Measurements from ENCODE around the gene DCST2.

The DCST2 gene

DNA sequence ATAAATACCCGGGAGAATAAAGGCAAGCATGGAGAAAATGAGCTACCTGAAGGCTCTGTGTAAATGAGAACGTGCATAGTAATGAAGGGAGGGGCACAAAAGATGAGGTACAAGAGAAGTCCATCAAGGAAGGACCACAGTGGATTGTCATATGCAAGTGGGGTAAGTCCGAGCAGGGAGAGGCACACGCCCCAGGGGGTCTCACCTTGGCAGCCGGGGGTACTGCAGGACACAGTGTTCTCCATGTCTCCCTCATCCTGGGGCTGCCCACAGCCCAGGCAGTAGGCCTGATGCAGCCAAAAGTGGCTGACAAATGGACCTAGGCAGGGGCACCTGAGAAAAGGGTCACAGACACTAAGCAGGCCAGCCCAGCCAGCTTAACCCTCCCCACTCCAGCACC, 10.0 kb downstream of the DCST2 start:
- DNase-seq = no peak

DNA sequence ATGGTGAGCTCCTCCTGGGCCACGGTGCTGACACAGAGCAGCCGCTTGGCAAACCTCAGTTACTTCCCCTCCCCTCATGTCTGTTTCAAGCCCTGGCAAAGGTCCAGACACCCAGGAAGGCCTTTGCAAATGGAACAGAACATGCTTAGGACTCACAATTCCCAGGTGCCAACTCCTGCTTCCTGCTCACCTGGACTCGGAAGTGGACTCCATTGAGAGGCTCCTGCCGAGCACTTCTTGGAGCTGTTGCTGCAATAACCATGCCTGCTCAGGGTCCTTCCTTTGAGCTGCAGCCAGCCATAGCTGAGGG, 10.7 kb downstream of the DCST2 start:
- no peak for DNase-seq

DNA sequence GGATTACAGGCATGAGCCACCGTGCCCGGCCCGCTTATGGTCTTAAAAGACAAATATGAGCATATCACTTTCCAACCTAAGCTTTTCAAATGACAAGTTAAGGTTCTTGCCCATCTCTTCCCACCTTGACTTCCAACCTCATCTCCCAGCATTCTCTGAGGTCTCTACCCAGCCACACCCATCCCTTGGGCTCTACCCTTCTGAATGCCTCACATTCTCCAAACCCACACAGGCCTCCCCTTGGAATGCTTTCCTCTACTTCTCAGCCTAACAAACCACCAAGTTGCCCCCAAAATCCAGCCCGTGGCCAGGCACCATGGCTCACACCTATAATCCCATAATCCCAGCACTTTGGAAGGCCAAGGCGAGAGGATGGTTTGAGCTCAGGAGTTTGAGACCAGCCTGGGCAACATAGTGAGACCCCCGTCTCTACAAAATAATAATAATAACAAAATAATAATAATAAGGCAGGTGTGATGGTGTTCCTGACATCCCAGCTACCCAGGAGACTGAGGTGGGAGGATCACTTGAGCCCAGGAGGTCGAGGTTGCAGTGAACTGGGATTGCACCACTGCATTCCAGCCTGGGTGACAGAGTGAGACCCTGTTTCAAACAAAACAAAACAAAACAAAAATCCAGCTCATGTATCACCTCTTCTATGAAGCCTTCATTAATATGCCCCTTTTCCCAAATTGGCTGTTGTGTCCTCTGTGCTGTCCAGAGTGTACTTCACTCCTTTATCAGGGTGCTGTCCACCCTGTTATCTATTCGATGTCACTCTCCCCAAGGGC, 11.2 kb downstream of the DCST2 start:
- DNase-seq = no peak

DNA sequence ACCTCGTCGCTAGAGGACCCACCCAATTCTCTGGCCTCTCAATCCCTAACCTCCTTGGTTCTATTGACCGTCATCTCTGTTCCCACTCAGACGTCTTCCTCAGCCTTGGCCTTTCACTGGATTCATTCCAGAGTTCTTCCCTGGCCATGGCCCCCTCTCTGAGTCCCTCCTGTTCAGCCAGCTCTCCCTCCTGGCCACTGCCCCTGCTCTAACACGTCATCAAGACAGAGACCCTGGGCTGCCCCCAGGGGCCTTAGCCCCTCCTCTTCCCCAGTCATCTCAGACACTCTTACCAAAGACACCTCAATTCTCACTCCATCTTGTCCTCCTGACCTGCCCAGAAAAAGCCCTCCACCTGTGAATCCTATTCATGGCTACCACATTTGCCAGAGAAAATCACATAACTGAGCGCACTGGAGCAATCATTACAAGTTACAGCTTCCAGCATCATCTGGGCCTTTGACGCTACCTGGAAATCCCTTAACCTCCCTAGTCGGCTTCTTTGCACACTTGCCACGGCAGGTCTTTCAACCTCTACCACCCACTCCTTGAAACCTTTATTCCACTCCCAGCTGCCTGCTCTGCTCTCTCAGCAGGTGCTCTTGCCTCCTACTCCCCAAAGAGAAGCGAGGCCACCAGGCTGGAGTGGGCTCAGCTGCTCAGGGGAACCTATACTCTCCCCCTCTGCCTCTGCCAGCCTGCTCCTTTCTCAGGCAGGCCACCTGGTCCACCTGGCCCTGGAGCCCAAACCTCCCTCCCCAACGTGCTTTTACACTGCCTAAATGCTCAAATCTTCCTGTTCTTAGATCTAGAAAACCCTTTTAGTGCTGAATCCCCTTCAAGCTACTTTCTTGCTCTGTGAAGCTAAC, 14.0 kb downstream of the DCST2 start:
- no peak for DNase-seq

DNA sequence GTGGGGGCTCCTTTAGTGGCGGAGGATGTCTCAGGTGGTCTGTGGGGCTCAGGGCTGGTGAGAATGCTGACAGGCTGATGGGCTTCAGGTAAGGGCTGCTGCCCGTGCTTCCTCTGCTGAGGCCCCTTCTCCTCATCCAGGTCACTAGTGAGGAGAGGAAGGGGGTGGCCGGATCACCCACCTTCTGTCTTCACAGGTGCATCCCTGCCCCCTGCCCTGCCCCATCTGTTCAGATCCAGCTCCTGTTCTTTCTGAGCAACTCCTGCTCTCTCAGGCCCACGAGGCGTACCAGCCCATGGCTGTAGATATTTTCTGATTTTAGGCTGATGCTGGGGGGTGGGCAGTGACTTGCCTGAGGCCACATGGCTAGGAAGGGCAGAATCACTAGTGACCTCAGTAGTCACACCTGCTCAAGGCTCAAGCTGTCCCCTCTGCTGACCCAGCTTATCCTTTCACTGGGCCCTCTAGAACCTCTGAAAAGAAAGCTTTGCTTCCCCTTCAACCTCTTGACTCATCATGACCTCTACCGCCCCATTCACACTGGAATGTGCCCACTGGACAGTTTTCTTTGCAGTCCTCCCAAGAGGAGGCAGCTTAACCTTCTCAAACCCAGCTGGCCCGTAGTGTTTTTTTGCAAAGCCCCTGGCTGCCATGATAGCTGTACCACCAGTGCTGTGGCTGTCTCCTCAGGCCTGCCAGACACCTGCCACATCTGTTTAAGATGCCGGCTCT, 14.8 kb downstream of the DCST2 start:
- DNase-seq = no peak

DNA sequence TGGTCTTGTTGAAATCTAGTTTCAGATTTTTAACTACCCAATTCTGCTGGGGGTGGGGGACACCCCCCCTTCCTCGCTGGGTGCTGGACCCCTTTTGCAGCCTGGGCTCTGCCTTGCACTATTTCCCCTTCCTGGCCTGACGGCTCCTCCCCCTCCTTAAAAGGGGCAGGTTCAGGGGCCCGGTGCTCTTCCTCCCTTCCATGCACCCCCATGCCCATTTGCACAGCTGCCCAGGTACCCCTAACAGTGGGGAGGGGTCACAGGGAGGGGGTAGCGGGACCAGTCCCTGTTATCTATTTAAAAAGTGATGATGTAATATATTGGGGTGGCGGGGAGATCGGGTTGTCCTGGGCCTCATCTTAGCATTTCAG, 15.7 kb downstream of the DCST2 start:
- no peak for DNase-seq

DNA sequence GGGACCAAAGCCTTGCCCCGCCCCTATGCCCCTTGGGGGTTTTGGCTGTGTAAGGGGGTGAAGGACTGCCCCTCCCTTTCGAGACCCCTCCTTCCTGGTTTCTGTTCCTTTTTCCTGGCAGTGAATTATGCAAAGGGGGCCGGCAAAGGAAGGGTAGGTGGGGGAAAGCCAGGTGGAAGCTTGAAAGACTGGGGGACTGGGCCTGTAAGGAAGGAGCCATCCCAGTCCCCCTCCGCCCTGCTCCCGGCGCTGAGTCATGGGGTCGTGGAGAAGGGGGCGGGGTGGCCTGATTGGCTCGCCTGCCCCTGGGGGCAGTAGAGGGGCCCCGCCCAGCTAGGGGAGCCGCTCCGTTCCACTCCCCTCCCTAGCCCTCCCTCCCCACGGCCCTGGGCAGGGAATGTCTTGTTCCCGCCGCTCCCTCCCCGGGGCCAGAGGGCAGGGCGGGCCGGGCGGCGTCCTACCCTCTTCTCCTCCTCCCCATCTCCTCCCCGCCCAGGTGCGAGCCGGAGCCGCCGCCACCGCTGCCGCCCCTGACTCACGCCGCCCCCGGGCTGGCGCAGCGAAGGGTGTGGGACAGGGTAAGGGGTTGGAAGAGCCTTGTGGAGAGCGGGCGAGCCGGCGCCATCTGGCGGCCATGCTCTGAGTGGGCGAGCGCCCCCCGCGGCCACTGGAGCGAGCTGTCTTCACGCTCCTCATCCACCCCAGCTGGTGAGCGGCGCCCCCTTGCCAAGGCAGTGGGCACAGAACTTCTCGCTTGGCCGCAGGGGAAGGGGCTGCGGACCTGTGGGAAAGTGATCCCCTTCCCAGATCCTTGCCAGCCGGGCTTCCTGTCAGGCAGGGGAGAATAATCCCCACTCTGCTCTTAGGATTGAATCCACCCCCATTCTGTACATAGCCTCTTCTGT, 16.3 kb downstream of the DCST2 start:
- peak; percentile 96 for DNase-seq

DNA sequence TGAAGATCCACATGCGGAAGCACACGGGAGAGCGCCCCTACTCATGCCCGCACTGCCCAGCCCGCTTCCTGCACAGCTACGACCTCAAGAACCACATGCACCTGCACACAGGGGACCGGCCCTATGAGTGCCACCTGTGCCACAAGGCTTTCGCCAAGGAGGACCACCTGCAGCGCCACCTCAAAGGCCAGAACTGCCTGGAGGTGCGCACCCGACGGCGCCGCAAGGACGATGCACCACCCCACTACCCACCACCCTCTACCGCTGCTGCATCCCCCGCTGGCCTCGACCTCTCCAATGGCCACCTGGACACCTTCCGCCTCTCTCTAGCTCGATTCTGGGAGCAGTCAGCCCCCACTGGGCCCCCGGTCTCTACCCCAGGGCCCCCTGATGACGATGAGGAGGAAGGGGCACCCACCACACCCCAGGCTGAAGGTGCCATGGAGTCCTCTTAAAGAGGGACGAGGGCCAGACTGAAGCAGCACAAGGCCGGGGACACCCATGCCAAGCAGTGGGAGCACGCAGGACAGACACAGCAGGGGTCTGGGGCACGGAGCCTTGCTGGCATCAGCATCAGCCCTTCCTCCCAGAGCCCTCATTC, 17.2 kb downstream of the DCST2 start:
- no peak for DNase-seq

DNA sequence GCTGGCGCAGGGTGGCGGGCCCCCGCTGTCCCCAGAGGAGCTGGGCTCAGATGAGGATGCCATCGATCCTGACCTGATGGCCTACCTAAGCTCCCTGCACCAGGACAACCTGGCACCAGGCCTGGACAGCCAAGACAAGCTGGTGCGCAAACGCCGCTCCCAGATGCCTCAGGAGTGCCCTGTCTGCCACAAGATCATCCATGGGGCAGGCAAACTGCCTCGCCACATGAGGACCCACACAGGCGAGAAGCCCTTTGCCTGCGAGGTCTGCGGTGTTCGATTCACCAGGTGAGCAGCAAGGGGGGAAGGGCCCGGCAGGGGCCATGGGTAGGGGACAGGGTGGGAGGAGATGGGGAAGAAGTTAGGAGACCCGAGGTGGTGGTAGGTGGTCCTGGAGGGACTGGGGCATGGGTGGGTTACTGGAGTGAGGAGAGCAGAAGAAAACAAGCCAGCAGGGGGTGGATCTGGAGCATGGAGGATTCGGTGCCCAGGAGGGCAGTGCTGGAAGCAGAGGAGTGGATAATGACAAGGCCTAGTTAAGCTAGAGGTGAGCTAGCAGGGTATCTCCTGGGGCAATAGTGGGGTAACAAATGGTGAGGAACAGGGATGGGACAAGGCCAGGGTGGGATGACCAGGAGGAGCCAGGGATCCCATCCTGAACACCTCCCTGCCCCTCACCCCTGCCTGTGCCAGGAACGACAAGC, 17.9 kb downstream of the DCST2 start:
- no peak for DNase-seq

DNA sequence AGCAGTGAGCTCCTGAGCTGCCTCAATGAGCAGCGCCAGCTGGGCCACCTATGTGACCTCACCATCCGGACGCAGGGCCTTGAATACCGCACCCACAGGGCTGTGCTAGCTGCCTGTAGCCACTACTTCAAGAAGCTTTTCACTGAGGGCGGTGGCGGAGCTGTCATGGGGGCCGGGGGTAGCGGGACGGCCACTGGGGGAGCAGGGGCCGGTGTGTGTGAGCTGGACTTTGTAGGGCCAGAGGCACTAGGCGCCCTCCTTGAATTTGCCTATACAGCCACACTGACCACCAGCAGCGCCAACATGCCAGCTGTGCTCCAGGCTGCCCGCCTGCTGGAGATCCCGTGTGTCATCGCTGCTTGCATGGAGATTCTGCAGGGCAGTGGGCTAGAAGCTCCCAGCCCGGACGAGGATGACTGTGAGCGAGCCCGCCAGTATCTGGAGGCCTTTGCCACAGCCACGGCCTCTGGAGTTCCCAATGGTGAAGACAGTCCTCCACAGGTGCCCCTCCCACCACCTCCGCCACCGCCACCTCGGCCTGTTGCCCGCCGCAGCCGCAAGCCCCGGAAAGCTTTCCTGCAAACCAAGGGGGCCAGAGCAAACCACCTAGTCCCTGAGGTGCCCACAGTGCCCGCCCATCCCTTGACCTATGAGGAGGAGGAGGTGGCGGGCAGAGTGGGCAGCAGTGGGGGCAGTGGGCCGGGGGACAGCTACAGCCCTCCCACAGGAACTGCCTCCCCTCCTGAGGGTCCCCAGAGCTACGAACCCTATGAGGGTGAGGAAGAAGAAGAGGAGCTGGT, 18.7 kb downstream of the DCST2 start:
- no peak for DNase-seq

DNA sequence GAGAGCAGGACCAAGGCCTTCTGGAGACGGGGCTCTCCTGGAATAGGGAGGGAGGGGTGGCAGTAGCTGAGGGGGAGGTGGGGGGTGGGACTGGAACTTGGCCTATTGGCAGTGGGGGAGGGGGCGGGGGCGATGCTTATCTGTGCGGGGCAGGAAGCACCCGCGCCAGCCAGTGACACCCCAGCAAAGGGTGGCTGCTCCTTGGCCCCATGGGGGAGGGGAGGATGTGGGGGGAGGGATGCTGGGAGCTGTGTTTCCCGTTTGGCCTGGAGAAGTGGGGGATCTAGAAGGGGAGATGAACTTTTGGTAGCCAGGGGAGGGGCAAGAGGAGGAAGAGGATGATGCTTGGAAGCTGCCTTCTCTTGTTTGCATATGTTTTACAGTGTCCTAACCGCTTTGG, 19.9 kb downstream of the DCST2 start:
- DNase-seq = no peak

DNA sequence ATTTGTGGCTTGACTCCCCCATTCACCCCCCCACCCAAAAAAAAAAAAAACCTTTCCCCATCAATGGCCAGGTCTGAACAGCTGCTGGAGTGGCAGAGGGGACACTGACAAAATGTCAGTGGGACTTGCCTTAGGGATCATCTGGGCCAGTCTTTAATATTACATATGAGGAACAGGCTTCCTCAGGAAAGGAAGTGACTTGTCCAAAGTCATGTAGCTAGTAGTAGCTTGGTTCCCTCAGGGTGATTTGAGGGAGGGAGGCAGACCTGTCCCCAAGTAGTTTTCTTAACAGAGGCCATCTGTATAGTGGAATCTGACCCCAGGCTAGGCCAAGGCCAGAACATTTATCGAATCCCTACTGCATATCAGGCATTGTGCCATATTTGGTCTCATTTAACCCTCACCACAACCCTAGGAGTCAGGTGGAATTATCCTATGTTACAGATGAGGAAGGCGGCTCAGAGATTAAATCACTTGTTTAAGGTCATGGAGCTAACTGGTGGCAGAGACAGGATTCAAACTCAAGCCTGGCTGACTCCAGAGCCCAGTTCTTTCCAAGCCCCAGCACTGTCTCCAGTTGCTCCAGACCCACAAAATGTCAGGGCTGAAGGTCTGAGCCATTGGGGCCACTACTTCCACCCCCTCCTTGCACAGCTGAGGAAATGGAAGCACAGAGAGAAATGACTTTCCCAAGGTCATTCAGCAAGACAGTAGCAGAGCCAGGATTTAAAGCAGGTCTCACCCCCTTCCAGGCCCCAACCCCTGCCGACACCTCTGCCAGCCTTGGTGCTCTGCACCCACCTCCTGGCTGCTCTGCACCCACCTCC, 20.6 kb downstream of the DCST2 start:
- DNase-seq = no peak

DNA sequence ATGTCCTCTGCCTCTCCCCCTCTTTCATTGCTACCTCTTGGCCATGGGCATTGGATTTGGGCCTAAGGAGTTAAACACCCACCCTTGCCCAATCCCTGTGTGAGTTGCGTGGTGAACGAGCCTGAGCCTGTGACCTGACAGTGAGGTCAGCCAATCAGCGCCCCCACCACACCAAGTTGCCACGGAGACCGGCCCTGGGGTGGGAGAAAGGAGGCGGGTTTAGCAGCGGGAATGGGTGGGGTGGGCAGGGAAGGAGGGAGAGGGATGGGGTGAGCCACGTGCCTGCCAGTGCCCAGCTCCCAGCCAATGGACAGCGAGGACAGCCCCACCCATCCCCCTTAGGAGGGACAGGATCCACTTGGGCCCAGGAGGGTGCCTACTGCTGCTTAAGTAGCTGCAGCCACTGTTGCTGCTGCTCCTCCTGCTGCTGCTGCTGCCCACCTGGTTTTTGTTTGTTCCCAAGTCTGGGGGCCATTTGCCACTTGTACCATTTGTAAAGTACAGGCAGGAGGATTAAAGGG, 21.5 kb downstream of the DCST2 start:
- DNase-seq = peak; percentile 69

DNA sequence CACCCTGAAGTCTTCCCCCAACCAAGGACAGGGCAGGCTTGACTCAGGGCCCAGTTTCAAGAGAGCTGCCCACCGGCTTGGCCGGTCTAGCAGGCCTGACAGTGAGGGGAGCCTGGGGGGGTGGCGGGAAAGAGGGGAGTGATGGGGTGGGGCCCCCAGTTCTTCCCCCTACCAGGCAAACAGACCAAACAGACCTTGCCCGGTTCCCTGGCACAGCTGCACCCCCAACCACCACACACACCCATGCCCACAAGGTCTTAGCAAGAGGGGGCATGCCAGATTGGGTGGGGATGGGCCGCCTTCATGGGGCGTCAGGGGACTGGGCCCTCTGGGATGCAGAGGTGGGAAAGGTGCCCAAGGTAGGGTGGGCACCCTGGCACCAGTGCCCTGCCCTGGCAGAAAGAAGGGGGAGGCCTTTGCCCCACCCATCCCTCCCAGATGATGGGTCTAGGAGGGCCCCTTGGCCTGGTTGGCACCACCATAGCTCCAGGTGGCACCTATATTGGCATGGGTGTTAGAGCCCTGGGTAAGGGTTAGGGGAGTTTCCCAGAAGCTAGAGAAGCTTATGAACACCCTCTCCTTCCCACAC, 22.1 kb downstream of the DCST2 start:
- no peak for DNase-seq

DNA sequence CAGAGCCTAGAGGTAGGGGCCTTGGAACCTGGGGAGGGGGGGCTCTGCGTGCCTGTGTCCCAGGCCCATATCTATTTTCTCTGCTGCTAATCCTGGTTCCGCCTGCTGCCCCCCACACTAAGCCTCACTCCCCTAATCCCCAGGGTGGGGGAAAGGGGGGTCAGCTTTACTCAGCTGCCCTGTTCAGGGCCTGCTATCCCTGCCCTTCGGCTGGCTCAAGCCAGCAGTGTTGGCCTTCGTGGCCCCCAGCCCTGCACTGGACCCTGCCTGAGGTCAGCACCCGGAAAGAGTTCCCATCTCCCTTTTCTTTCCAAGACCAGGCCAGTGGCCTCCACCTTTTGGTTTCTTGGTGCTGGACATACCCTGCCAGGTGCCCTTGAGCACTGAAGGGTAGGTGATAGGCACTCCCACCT, 22.6 kb downstream of the DCST2 start:
- DNase-seq = no peak

DNA sequence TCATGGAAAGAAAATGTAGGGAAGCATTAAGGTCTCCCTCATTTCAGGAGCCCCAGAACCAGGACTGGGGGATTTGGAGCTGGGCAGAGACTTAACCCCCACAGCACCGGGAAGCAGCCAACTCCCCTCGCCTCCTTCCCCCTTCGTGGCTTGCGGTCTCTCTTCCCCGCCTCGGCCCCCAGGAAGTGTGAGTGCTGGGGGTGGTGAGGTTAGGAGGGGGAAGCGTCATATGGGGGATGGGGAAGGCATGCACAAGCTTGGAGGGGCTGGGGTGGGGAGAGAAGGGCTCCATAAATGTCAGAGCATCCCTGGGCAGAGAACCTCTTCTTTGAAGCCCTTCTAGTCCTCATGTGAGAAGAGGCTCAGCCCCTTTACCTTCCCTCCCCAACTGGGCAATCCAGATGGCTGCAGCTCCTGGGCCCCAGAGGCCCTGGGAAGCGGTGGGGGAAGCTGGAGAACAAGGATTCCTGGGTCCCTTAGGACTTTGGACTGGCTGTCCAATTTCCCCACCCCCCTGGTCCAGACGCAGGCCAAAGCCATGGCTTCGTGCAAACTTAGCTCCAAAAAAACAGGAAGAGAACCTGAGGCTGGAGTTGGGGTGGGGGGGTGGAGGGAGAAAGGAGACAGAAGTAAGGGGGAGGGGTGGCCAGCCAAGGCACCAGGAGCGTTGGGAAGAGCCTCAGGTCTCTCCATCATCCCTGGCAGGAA, 23.2 kb downstream of the DCST2 start:
- no peak for DNase-seq

DNA sequence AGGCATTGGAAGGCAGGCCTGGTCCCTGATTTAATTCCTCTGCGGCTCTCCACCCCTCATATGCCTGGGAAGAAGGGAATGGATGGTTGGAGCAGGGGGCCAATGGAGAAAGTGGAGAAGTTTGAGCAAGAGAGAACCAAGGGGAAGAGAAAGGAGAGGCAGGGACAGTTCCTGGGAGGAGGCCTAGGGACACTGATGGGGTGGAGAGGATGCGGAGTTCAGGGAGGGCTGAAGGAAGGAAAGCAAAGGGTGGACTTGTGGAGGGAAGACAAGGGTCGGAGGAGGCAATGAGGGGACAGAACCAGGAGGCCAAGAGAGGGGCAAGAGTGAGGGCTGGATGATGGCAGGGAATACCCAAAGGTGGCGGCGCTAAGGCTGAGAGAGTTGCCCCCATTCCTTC, 23.8 kb downstream of the DCST2 start:
- DNase-seq = no peak

DNA sequence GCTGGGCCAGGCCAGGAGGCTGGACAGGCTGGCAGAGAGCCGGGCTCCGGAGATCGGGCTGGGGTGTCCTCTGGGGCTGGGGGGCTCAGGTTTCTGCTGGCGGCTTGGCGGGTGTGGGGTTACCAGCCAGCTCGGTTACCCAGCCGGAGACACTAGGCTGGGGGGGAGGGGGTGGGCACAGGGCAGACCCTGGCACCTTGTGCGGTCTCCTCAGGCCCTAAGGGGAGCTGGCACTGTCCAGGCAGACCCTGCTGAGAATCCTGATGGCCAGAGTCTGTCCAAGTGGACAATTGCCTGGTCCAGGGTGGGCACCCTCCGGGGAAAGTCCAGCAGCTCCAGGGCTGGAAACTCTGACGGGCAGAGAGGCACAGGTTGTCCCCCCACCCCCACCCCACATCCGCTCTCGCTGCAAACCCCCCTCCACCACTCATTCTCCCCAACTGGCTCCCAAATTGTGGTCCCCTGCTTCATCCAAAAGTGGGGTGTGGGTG, 24.3 kb downstream of the DCST2 start:
- peak; percentile 51 for DNase-seq
